ENCODE data around the gene GABBR2. TPM values are rescaled to one million over a fixed set of nuclear protein-coding genes. Genes with fewer than 3 reads are reported as not detected.

GABBR2 gene
- total and polyA plus RNA-seq, 2 of the 8 experiments (the other 6 are each of a cell fraction or from before 2014, with no cell fraction given) = 0.50 to 1.2 TPM

DNA sequence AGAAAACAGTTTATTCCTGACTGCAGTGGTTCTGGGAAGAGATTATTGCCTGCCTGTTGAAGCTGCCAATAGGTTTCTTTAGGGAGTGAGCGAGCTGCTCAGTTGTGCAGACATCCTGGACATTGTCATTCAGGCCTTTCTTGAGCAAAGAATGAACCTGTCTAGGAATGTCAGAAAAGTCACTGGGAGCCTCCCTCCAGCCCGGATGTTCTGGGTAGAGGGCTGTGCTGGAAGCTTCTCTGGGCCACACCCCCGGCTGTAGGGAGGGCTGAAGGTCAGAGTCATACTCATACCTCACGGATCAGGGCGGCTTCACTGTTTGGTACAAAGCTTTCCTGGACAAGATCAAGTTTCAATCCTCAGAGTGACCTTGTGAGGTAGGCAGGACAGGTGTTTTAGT lies 419.9 kb downstream of the GABBR2 start (continued):
- TF ChIP-seq, protein P1, sequence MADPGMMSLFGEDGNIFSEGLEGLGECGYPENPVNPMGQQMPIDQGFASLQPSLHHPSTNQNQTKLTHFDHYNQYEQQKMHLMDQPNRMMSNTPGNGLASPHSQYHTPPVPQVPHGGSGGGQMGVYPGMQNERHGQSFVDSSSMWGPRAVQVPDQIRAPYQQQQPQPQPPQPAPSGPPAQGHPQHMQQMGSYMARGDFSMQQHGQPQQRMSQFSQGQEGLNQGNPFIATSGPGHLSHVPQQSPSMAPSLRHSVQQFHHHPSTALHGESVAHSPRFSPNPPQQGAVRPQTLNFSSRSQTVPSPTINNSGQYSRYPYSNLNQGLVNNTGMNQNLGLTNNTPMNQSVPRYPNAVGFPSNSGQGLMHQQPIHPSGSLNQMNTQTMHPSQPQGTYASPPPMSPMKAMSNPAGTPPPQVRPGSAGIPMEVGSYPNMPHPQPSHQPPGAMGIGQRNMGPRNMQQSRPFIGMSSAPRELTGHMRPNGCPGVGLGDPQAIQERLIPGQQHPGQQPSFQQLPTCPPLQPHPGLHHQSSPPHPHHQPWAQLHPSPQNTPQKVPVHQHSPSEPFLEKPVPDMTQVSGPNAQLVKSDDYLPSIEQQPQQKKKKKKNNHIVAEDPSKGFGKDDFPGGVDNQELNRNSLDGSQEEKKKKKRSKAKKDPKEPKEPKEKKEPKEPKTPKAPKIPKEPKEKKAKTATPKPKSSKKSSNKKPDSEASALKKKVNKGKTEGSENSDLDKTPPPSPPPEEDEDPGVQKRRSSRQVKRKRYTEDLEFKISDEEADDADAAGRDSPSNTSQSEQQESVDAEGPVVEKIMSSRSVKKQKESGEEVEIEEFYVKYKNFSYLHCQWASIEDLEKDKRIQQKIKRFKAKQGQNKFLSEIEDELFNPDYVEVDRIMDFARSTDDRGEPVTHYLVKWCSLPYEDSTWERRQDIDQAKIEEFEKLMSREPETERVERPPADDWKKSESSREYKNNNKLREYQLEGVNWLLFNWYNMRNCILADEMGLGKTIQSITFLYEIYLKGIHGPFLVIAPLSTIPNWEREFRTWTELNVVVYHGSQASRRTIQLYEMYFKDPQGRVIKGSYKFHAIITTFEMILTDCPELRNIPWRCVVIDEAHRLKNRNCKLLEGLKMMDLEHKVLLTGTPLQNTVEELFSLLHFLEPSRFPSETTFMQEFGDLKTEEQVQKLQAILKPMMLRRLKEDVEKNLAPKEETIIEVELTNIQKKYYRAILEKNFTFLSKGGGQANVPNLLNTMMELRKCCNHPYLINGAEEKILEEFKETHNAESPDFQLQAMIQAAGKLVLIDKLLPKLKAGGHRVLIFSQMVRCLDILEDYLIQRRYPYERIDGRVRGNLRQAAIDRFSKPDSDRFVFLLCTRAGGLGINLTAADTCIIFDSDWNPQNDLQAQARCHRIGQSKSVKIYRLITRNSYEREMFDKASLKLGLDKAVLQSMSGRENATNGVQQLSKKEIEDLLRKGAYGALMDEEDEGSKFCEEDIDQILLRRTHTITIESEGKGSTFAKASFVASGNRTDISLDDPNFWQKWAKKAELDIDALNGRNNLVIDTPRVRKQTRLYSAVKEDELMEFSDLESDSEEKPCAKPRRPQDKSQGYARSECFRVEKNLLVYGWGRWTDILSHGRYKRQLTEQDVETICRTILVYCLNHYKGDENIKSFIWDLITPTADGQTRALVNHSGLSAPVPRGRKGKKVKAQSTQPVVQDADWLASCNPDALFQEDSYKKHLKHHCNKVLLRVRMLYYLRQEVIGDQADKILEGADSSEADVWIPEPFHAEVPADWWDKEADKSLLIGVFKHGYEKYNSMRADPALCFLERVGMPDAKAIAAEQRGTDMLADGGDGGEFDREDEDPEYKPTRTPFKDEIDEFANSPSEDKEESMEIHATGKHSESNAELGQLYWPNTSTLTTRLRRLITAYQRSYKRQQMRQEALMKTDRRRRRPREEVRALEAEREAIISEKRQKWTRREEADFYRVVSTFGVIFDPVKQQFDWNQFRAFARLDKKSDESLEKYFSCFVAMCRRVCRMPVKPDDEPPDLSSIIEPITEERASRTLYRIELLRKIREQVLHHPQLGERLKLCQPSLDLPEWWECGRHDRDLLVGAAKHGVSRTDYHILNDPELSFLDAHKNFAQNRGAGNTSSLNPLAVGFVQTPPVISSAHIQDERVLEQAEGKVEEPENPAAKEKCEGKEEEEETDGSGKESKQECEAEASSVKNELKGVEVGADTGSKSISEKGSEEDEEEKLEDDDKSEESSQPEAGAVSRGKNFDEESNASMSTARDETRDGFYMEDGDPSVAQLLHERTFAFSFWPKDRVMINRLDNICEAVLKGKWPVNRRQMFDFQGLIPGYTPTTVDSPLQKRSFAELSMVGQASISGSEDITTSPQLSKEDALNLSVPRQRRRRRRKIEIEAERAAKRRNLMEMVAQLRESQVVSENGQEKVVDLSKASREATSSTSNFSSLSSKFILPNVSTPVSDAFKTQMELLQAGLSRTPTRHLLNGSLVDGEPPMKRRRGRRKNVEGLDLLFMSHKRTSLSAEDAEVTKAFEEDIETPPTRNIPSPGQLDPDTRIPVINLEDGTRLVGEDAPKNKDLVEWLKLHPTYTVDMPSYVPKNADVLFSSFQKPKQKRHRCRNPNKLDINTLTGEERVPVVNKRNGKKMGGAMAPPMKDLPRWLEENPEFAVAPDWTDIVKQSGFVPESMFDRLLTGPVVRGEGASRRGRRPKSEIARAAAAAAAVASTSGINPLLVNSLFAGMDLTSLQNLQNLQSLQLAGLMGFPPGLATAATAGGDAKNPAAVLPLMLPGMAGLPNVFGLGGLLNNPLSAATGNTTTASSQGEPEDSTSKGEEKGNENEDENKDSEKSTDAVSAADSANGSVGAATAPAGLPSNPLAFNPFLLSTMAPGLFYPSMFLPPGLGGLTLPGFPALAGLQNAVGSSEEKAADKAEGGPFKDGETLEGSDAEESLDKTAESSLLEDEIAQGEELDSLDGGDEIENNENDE (IDR thresholded peaks at IDR 0.05; ENCODE audit: insufficient replicate concordance, low read length) = no peak
- TF ChIP-seq ATF2 (IDR thresholded peaks at IDR 0.05; ENCODE audit: low read length) (no peak), NRF1 (IDR thresholded peaks at IDR 0.05; ENCODE audit: low read depth, low read length) (no peak), CTBP2 (IDR thresholded peaks at IDR 0.05; ENCODE audit: borderline replicate concordance, insufficient read depth, insufficient read length, low read length) (no peak), TAF1 (IDR thresholded peaks at IDR 0.05; ENCODE audit: low read depth, low read length) (no peak), GABPA (IDR thresholded peaks at IDR 0.05; ENCODE audit: borderline replicate concordance, insufficient read depth, low read length) (no peak), SIN3A (conservative IDR thresholded peaks at IDR 0.05 in 1 of 2, IDR thresholded peaks at IDR 0.05 in 1 of 2; ENCODE audit: low read depth in 1 of 2, low read length in 2 of 2) (no peak), RNF2 (IDR thresholded peaks at IDR 0.05; ENCODE audit: borderline replicate concordance, low read depth, low read length, missing control alignments, poor library complexity, severe bottlenecking) (no peak), CBX8 (IDR thresholded peaks at IDR 0.05; ENCODE audit: borderline replicate concordance, low read depth, low read length) (no peak)

Data from H1 (cell line).